GM12878 (cell line): Measurements from ENCODE around the gene INPP1. TPM values are rescaled to one million over a fixed set of nuclear protein-coding genes. Genes with fewer than 3 reads are reported as not detected.

Experiments
- ATAC-seq: fragments of 200-7000 bp; cut with Tn5 transposase; 3 replicates; pipeline ENCODE4 v1.9.1; 2020; ENCODE audit warnings: mild to moderate bottlenecking, moderate library complexity
- BruUV-seq: library from RNA; stranded (reverse); fragments of 400-500 nt; replicated peaks from 2 replicates; lab custom pipeline; 2021; lab: Mats Ljungman, UMichigan
- CTCF ChIA-PET: fragments of 300-600 bp; sonication (Branson Sonifier 250); formaldehyde crosslinking; extraction: SDS; loops from one replicate; lab custom pipeline; 2021; ENCODE audit warnings: inconsistent platforms; lab: Yijun Ruan, JAX
- POLR2A ChIA-PET: fragments of 350-600 bp; formaldehyde crosslinking; extraction: SDS; loops from one replicate; lab custom pipeline; 2021; ENCODE audit warnings: inconsistent platforms; lab: Charles Lee
- RAD21 ChIA-PET: fragments of 300-600 bp; sonication (Branson Sonifier 250); formaldehyde crosslinking; loops from one replicate; lab custom pipeline; 2023; ENCODE audit warnings: antibody characterized with exemption; ENCODE audit not compliant: unreplicated experiment; lab: Charles Lee
- SMC1A ChIA-PET: fragments of 300-600 bp; sonication (Branson Sonifier 250); formaldehyde crosslinking; loops from one replicate; lab custom pipeline; 2023; ENCODE audit not compliant: unreplicated experiment, uncharacterized antibody; lab: Charles Lee
- DNase-seq: peaks from one replicate; pipeline ENCODE4 v3.0.0-alpha.2; 2011; ENCODE audit warnings: low read depth, low spot score
- FAIRE-seq: peaks from 3 replicates; lab custom pipeline; 2011; peaks lifted over from hg19 to GRCh38; lab: Jason Lieb, UNC
- H2AFZ ChIP-seq: 2 replicates; pipeline ENCODE4 v1.6.0; 2011; ENCODE audit warnings: low read depth, low read length, control low read depth; ENCODE audit not compliant: control insufficient read depth
- H3K27ac ChIP-seq: 2 replicates; pipeline ENCODE4 v1.5.1; 2011; ENCODE audit warnings: control low read depth; ENCODE audit not compliant: control insufficient read depth, insufficient read depth
- H3K27me3 ChIP-seq, 2 experiments: replicated peaks in 1 of 2; 2 replicates each; pipeline versions ENCODE4 v1.6.0 to v1.6.1; 2011; ENCODE audit warnings: low read length in 1 of 2; ENCODE audit not compliant: control insufficient read depth in 2 of 2, insufficient read depth in 2 of 2
- H3K36me3 ChIP-seq, 2 experiments: 2 replicates each; pipeline ENCODE4 v1.5.1; 2011; ENCODE audit warnings: low read length in 1 of 2; ENCODE audit not compliant: control insufficient read depth in 2 of 2, insufficient read depth in 2 of 2
- H3K4me1 ChIP-seq: 2 replicates; pipeline ENCODE4 v1.6.1; 2011; ENCODE audit warnings: mild to moderate bottlenecking, low read length, moderate library complexity, mixed read lengths; ENCODE audit not compliant: control insufficient read depth, insufficient read depth
- H3K4me2 ChIP-seq: 2 replicates; pipeline ENCODE4 v1.6.0; 2011; ENCODE audit warnings: control low read depth; ENCODE audit not compliant: control insufficient read depth, insufficient read depth
- H3K4me3 ChIP-seq: fragments of 200-600 bp; sonication (generic); 2 replicates; pipeline ENCODE4 v1.5.1; 2016
- H3K79me2 ChIP-seq: 2 replicates; pipeline ENCODE4 v1.6.0; 2011; ENCODE audit warnings: low read length; ENCODE audit not compliant: control insufficient read depth, insufficient read depth
- H3K9ac ChIP-seq: 2 replicates; pipeline ENCODE4 v1.8.0; 2011; ENCODE audit warnings: low read length, control low read depth, mixed read lengths; ENCODE audit not compliant: control insufficient read depth, insufficient read depth
- H3K9me3 ChIP-seq: replicated peaks from 3 replicates; pipeline ENCODE4 v1.5.1; 2011; ENCODE audit warnings: mild to moderate bottlenecking, low read length; ENCODE audit not compliant: control insufficient read depth, insufficient read depth
- H4K20me1 ChIP-seq: 2 replicates; pipeline ENCODE4 v1.6.0; 2011; ENCODE audit not compliant: control insufficient read depth, insufficient read depth
- BHLHE40 ChIP-seq, 2 experiments: fragments of 450-650 bp in 1 of 2; IDR thresholded peaks; 2 replicates each; pipeline ENCODE4 v1.6.1; 2011 to 2017; ENCODE audit warnings: low read depth in 2 of 2, borderline replicate concordance in 1 of 2, improper control_type of control experiment in 1 of 2, low read length in 1 of 2, mild to moderate bottlenecking in 1 of 2
- NFXL1 ChIP-seq: fragments of 450-650 bp; IDR thresholded peaks from 2 replicates; pipeline ENCODE4 v1.6.1; 2017; ENCODE audit warnings: antibody characterized with exemption, mild to moderate bottlenecking, borderline replicate concordance
- NR2C1 ChIP-seq: fragments of 450-650 bp; IDR thresholded peaks from 2 replicates; pipeline ENCODE4 v1.6.1; 2017; ENCODE audit warnings: antibody characterized with exemption, mild to moderate bottlenecking, moderate library complexity
- PAX5 ChIP-seq: IDR thresholded peaks from 2 replicates; pipeline ENCODE4 v1.6.1; 2011; ENCODE audit warnings: low read depth, low read length, borderline replicate concordance
- POLR2AphosphoS5 ChIP-seq: IDR thresholded peaks from 2 replicates; pipeline ENCODE4 v1.6.1; 2011; ENCODE audit warnings: mild to moderate bottlenecking, low read length, inconsistent platforms
- TAF1 ChIP-seq: IDR thresholded peaks from 2 replicates; pipeline ENCODE4 v1.6.1; 2011; ENCODE audit warnings: mild to moderate bottlenecking, low read depth, low read length, borderline replicate concordance
- ZNF274 ChIP-seq: IDR thresholded peaks from one replicate; pipeline ENCODE4 v1.8.0; 2011; ENCODE audit not compliant: insufficient read length, insufficient read depth
- ZNF384 ChIP-seq: IDR thresholded peaks from 2 replicates; pipeline ENCODE4 v1.6.1; 2012; ENCODE audit warnings: low read depth, mild to moderate bottlenecking, low read length, improper control_type of control experiment, borderline replicate concordance
- WGBS: methylation state at CpG from one replicate; pipeline ENCODE4 v1.1.6; 2016; ENCODE audit warnings: low lambda C conversion rate; ENCODE audit not compliant: insufficient replicate concordance, insufficient coverage; ENCODE audit errors: missing lambda C conversion rate; 5-methylcytosine and 5-hydroxymethylcytosine counted together
- in situ Hi-C: fragments of 300-500 bp; cut with MboI; formaldehyde crosslinking; loops from 9 replicates; pipeline ENCODE4 v1.14.3; 2018; ENCODE audit warnings: mixed read lengths
- intact Hi-C: fragments of 100-400 bp; cut with micrococcal nuclease; formaldehyde crosslinking; loops from one replicate; pipeline ENCODE4 v1.14.2; 2022; ENCODE audit not compliant: unreplicated experiment
- polyA plus RNA-seq, 11 experiments: library from polyadenylated mRNA; depleted of rRNA in 4 of 11; unstranded in 6 of 11; stranded (reverse) in 5 of 11; fragments of >200 nt; fragmentation: Nextera tagmentation in 4 of 11; fragmentation: Illumina TruSeq in 1 of 11; extraction: Ambion mirVana in 4 of 11; extraction: Trizol in 1 of 11; gene quantifications; 1 replicate in 1 of 11; 2 replicates in 10 of 11; pipeline versions ENCODE4 v1.2.1 to v1.2.3, GENCODE V29; 2011 to 2016; ENCODE audit warnings: inconsistent platforms in 2 of 11, missing spikeins in 2 of 11, low read depth in 1 of 11
- total RNA-seq, 4 experiments: library from RNA; depleted of rRNA in 3 of 4; stranded (reverse); fragments of >200 nt in 3 of 4; fragmentation: Illumina TruSeq in 1 of 4; extraction: Trizol in 1 of 4; gene quantifications; 2 replicates each; pipeline versions ENCODE4 v1.2.1 to v1.2.3, GENCODE V29; 2013 to 2021
- TF ChIP-seq, protein P1 (sequence below): IDR thresholded peaks from 2 replicates; pipeline ENCODE4 v1.6.1; 2012; ENCODE audit warnings: low read depth, low read length, improper control_type of control experiment
- TF ChIP-seq, protein P2 (sequence below): fragments of 450-650 bp; IDR thresholded peaks from 2 replicates; pipeline ENCODE4 v1.6.1; 2017; ENCODE audit warnings: antibody characterized with exemption, mild to moderate bottlenecking, moderate library complexity
- TF ChIP-seq, protein P3 (sequence below): fragments of 450-650 bp; IDR thresholded peaks from 2 replicates; pipeline ENCODE4 v1.6.1; 2017; ENCODE audit warnings: mild to moderate bottlenecking, moderate library complexity
- TF ChIP-seq, protein P4 (sequence below): fragments of 450-650 bp; formaldehyde crosslinking; IDR thresholded peaks from 2 replicates; pipeline ENCODE4 v1.4.0; 2022; ENCODE audit warnings: mild to moderate bottlenecking, moderate library complexity

INPP1 gene
- total and polyA plus RNA-seq, 10 of the 15 experiments (the other 5 are each of a cell fraction or from before 2014, with no cell fraction given), result 3.3 to 17.9 (median 11.1) TPM

DNA sequence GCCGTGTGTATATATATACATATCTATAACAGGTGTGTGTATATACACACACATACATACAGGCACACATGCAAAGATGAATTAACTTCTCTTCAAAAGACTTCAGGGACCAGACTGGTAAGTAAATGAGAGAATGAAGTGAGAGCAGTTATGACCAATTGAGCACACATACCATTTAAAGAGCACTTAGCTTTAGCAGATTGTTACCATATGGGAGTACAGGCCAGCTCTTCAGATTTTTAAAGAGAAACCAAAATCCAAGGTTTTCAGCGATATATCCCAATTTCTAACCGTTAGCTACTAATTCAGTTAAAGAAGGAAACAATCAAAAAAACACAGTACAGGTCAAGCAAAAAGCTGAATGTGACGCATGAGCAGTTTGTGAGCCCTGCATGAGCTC, 23.7 kb downstream of the INPP1 start:
- Histone ChIP-seq H3K36me3 (0 out of 4 replicates have a peak, but pooled peaks cover 0 to 2% of the 10 kb centered on the region in 2 experiments), H3K27me3 (no peaks in the 10 kb centered on the region), H3K9ac (no peak overlapping the region), H2AFZ (no peak overlapping the region), H3K4me1 (no peaks in the 10 kb centered on the region), H3K4me3 (no peak overlapping the region), H4K20me1 (no peaks in the 10 kb centered on the region), H3K4me2 (no peak overlapping the region), H3K27ac (no peak overlapping the region), H3K9me3 (no peaks in the 10 kb centered on the region), H3K79me2 (no peaks in the 10 kb centered on the region)
- ATAC-seq, result no peak
- intact Hi-C loops (no loop called here), in situ Hi-C loops (no loop called here)
- no peak for FAIRE-seq
- ChIA-PET POLR2A (interaction anchor here (0.6 to 2.2 kb wide), 2 partner anchors 22 to 186 kb away, joined by 3 to 8 read pairs; no protein-coding TSS in a partner anchor), RAD21 (interaction anchor here (0.9 to 2.5 kb wide), 3 partner anchors 22 to 278 kb away, joined by 3 to 12 read pairs (median 4); a partner anchor contains a TSS), CTCF (interaction anchor here (0.6 to 2.4 kb wide), 8 partner anchors 15 to 278 kb away, joined by 3 to 15 read pairs (median 4); partner anchors contain the start of gene INPP1), SMC1A (interaction anchor here (0.6 to 2.1 kb wide), 8 partner anchors 8 to 1135 kb away, joined by 3 to 10 read pairs (median 4); no protein-coding TSS in a partner anchor)
- no peak for DNase-seq
- 87% methylated on average over 4 of the region's 4 CpGs for WGBS
- TF ChIP-seq, protein P1, sequence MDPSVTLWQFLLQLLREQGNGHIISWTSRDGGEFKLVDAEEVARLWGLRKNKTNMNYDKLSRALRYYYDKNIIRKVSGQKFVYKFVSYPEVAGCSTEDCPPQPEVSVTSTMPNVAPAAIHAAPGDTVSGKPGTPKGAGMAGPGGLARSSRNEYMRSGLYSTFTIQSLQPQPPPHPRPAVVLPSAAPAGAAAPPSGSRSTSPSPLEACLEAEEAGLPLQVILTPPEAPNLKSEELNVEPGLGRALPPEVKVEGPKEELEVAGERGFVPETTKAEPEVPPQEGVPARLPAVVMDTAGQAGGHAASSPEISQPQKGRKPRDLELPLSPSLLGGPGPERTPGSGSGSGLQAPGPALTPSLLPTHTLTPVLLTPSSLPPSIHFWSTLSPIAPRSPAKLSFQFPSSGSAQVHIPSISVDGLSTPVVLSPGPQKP, result no peak
- no peak for TF ChIP-seq PAX5
- TF ChIP-seq, protein P2, sequence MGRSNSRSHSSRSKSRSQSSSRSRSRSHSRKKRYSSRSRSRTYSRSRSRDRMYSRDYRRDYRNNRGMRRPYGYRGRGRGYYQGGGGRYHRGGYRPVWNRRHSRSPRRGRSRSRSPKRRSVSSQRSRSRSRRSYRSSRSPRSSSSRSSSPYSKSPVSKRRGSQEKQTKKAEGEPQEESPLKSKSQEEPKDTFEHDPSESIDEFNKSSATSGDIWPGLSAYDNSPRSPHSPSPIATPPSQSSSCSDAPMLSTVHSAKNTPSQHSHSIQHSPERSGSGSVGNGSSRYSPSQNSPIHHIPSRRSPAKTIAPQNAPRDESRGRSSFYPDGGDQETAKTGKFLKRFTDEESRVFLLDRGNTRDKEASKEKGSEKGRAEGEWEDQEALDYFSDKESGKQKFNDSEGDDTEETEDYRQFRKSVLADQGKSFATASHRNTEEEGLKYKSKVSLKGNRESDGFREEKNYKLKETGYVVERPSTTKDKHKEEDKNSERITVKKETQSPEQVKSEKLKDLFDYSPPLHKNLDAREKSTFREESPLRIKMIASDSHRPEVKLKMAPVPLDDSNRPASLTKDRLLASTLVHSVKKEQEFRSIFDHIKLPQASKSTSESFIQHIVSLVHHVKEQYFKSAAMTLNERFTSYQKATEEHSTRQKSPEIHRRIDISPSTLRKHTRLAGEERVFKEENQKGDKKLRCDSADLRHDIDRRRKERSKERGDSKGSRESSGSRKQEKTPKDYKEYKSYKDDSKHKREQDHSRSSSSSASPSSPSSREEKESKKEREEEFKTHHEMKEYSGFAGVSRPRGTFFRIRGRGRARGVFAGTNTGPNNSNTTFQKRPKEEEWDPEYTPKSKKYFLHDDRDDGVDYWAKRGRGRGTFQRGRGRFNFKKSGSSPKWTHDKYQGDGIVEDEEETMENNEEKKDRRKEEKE, result no peak
- TF ChIP-seq NR2C1, result no peak
- TF ChIP-seq, protein P3, sequence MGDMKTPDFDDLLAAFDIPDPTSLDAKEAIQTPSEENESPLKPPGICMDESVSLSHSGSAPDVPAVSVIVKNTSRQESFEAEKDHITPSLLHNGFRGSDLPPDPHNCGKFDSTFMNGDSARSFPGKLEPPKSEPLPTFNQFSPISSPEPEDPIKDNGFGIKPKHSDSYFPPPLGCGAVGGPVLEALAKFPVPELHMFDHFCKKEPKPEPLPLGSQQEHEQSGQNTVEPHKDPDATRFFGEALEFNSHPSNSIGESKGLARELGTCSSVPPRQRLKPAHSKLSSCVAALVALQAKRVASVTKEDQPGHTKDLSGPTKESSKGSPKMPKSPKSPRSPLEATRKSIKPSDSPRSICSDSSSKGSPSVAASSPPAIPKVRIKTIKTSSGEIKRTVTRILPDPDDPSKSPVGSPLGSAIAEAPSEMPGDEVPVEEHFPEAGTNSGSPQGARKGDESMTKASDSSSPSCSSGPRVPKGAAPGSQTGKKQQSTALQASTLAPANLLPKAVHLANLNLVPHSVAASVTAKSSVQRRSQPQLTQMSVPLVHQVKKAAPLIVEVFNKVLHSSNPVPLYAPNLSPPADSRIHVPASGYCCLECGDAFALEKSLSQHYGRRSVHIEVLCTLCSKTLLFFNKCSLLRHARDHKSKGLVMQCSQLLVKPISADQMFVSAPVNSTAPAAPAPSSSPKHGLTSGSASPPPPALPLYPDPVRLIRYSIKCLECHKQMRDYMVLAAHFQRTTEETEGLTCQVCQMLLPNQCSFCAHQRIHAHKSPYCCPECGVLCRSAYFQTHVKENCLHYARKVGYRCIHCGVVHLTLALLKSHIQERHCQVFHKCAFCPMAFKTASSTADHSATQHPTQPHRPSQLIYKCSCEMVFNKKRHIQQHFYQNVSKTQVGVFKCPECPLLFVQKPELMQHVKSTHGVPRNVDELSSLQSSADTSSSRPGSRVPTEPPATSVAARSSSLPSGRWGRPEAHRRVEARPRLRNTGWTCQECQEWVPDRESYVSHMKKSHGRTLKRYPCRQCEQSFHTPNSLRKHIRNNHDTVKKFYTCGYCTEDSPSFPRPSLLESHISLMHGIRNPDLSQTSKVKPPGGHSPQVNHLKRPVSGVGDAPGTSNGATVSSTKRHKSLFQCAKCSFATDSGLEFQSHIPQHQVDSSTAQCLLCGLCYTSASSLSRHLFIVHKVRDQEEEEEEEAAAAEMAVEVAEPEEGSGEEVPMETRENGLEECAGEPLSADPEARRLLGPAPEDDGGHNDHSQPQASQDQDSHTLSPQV, result no peak
- no peak for TF ChIP-seq POLR2AphosphoS5
- no peak for TF ChIP-seq ZNF274
- no peak for TF ChIP-seq ZNF384
- TF ChIP-seq TAF1, result no peak
- TF ChIP-seq, protein P4, sequence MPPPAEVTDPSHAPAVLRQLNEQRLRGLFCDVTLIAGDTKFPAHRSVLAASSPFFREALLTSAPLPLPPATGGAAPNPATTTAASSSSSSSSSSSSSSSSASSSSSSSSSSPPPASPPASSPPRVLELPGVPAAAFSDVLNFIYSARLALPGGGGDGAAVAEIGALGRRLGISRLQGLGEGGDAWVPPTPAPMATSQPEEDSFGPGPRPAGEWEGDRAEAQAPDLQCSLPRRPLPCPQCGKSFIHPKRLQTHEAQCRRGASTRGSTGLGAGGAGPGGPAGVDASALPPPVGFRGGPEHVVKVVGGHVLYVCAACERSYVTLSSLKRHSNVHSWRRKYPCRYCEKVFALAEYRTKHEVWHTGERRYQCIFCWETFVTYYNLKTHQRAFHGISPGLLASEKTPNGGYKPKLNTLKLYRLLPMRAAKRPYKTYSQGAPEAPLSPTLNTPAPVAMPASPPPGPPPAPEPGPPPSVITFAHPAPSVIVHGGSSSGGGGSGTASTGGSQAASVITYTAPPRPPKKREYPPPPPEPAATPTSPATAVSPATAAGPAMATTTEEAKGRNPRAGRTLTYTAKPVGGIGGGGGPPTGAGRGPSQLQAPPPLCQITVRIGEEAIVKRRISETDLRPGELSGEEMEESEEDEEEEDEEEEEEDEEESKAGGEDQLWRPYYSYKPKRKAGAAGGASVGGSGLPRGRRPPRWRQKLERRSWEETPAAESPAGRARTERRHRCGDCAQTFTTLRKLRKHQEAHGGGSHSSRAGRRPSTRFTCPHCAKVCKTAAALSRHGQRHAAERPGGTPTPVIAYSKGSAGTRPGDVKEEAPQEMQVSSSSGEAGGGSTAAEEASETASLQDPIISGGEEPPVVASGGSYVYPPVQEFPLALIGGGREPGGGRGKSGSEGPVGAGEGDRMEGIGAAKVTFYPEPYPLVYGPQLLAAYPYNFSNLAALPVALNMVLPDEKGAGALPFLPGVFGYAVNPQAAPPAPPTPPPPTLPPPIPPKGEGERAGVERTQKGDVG (CRISPR knock-in tag), result no peak
- TF ChIP-seq BHLHE40 (IDR thresholded peaks at IDR 0.05; ENCODE audit: borderline replicate concordance in 1 of 2, low read depth in 2 of 2, low read length in 1 of 2), result no peak
- TF ChIP-seq NFXL1, result no peak
- BruUV-seq, result no TSS peak
